GM19240 (cell line): ENCODE data around the gene MYH14.

Experiments
- DNase-seq: peaks from one replicate; pipeline ENCODE4 v3.0.0; 2011; ENCODE audit warnings: low spot score; ENCODE audit not compliant: insufficient read length

The MYH14 gene

GRCh38 chr19:50288954-50289353, 85.5 kb downstream of the MYH14 start:
- no peak for DNase-seq

- no peak for DNase-seq
These were observed 86.6 kb downstream of the MYH14 start for GRCh38 chr19:50290011-50290410.

GRCh38 chr19:50290775-50291174, 87.4 kb downstream of the MYH14 start:
- DNase-seq, result no peak

GRCh38 chr19:50292216-50292827, 88.9 kb downstream of the MYH14 start:
- DNase-seq, result no peak

- DNase-seq, result no peak
These were observed 90.0 kb downstream of the MYH14 start for GRCh38 chr19:50293263-50294004.

GRCh38 chr19:50300051-50300450, 96.6 kb downstream of the MYH14 start:
- no peak for DNase-seq

- DNase-seq, result no peak
These were observed 97.6 kb downstream of the MYH14 start for GRCh38 chr19:50300814-50301606.

GRCh38 chr19:50301607-50301971, 98.2 kb downstream of the MYH14 start:
- DNase-seq, result no peak

GRCh38 chr19:50303558-50303957, 100.1 kb downstream of the MYH14 start:
- no peak for DNase-seq

GRCh38 chr19:50308991-50309390, 105.6 kb downstream of the MYH14 start:
- no peak for DNase-seq

- no peak for DNase-seq
These were observed 106.1 kb downstream of the MYH14 start for GRCh38 chr19:50309396-50310125.

- no peak for DNase-seq
These were observed 107.5 kb downstream of the MYH14 start for GRCh38 chr19:50310759-50311465.

- DNase-seq, result no peak
These were observed 108.6 kb downstream of the MYH14 start for GRCh38 chr19:50311723-50312635.

GRCh38 chr19:50312967-50313811, 109.8 kb downstream of the MYH14 start:
- DNase-seq, result no peak

GRCh38 chr19:50313812-50314536, 110.6 kb downstream of the MYH14 start:
- no peak for DNase-seq

GRCh38 chr19:50314724-50315708, 111.6 kb downstream of the MYH14 start:
- DNase-seq, result no peak

GRCh38 chr19:50315773-50316448, 112.5 kb downstream of the MYH14 start:
- no peak for DNase-seq
